Measurements from ENCODE around the gene DNAH7.

Gene DNAH7

DNA sequence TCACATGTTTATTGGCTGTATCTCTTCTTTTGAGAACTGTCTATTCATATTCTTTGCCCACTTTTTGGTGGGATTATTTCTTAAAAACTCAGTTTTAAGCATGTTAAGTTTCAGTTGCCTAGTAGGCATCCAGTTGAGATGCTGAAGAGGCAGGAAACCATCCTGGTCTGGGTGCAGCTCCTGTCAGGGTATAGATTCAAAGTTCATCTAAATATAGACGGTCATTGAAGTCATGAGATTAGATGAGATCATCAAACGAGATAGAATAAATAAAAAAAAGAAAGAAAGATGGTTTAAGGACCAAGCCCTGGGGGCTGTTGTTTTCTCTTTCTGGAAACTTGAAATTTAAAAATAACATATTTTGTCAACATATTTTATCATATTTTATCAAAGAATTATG lies 9.2 kb upstream of the DNAH7 start:
- no peak overlapping the region for H3K27ac ChIP-seq
- no peak for TF ChIP-seq ZFX (IDR thresholded peaks at IDR 0.05; ENCODE audit: borderline replicate concordance)
- TF ChIP-seq, protein P1, sequence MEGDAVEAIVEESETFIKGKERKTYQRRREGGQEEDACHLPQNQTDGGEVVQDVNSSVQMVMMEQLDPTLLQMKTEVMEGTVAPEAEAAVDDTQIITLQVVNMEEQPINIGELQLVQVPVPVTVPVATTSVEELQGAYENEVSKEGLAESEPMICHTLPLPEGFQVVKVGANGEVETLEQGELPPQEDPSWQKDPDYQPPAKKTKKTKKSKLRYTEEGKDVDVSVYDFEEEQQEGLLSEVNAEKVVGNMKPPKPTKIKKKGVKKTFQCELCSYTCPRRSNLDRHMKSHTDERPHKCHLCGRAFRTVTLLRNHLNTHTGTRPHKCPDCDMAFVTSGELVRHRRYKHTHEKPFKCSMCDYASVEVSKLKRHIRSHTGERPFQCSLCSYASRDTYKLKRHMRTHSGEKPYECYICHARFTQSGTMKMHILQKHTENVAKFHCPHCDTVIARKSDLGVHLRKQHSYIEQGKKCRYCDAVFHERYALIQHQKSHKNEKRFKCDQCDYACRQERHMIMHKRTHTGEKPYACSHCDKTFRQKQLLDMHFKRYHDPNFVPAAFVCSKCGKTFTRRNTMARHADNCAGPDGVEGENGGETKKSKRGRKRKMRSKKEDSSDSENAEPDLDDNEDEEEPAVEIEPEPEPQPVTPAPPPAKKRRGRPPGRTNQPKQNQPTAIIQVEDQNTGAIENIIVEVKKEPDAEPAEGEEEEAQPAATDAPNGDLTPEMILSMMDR (IDR thresholded peaks at IDR 0.05), result no peak

DNA sequence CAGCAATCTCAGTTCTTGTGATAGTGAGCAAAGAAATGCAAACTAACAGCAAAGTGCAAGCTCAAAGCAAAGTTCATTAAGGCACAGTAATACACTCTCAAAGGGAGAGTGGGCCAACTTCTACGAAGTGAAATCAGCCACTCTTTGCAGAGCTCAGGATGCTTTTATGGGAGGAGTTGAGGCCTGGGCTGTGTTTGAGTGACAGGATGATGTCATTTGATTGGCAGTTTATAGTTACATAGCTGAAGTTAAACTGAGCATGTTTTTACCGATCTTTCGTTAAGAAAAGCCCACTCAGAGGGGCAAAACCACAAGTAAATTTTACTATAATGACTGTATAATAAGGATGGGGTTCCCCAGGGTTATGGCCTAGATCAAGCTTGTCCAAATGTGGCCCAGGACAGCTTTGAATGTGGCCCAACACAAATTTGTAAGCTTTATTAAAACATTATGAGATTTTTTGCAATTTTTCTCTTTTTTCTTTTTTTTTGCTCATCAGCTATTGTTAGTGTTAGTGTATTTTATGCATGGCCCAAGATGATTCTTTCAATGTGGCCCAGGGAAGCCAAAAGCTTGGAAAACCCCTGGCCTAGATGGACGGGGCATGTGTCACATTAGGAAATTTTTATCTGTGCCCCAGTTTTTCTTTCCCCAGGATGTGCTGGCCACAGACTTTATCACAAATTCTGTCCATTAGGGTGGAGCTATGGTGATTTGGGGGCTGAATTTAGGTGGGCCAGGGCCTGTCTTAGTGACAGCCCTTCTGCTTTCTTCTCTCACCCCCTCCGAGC lies 8.3 kb upstream of the DNAH7 start:
- no peak overlapping the region for H3K27ac ChIP-seq
- no peak for TF ChIP-seq ZFX (IDR thresholded peaks at IDR 0.05; ENCODE audit: borderline replicate concordance)
- TF ChIP-seq, protein P1 (IDR thresholded peaks at IDR 0.05), result no peak

DNA sequence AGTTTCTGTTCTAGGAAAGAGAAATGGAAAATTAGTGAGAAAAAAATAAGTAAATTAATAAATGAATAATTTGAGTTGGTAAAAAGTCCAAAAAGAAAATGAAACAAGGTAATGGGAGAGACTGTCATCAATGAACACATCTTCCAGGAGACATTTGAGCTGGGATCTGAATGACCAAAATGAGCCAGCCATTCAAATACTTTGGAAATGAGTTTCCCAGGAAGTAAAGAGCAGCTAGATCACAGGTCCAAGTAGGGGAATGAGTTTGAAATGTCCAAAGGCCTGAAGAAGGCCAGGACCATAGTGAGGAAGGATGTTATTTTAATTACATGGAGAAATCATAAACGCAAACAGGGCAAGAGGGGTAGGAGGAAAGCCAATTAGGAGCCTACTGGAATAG lies 6.6 kb upstream of the DNAH7 start:
- TF ChIP-seq ZFX (IDR thresholded peaks at IDR 0.05; ENCODE audit: borderline replicate concordance), result no peak
- TF ChIP-seq, protein P1 (IDR thresholded peaks at IDR 0.05), result no peak
- no peak overlapping the region for H3K27ac ChIP-seq

DNA sequence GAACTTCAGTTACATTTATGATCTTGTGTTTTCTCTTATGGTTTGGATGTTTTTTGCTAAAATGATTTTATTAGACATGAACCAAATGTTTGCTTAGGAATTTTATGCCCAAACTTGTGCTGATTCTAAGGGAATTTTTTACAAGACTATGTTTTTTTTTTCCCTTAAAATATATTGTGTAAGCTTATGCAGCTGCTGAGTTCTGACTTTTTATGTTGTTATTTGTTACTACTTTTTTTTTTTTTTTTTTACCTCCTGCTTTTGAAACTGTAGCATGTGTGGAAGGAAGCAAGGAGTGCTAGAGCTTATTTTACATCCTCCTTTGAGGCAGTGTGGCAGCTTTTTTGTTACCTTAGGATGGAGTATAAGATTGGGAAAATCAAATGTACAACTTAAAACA lies 6.0 kb upstream of the DNAH7 start:
- TF ChIP-seq, protein P1 (IDR thresholded peaks at IDR 0.05), result no peak
- TF ChIP-seq ZFX (IDR thresholded peaks at IDR 0.05; ENCODE audit: borderline replicate concordance), result no peak
- H3K27ac ChIP-seq, result no peak overlapping the region

DNA sequence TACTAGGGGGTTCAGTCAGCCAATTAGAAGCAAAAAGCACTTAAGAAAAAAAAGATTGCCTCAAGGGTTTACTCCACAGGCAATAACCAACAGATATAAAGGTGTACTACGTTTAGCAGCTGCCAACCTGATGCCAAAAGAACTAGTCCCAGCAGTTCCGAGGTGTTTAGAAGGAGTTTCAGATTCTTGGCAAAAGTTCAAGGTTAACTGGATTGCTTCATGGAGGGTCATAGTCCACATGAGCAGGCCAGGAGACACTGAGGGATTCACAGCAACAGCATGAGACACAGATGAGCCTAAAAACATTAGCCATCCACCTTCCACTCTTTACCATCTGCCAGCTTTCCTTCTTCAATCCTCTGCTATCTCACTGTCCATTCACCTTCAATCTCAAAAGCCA lies 4.9 kb upstream of the DNAH7 start:
- TF ChIP-seq, protein P1 (IDR thresholded peaks at IDR 0.05), result no peak
- TF ChIP-seq ZFX (IDR thresholded peaks at IDR 0.05; ENCODE audit: borderline replicate concordance), result no peak
- H3K27ac ChIP-seq, result no peak overlapping the region

DNA sequence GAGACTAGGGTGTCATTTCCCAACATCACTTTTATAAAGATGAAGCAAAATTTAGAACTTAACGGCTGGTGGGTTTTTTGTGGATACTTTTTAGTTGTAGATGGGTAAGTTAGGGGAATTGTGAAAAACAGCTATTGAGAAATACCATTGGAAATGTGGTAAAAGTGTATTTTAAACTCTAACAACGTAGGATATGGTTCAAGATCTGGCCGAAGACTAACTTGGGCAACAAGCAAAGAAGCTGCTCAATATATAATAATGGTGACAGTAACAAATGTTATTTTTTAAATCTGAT lies 1.6 kb downstream of the DNAH7 start:
- TF ChIP-seq, protein P1 (IDR thresholded peaks at IDR 0.05), result peak; percentile 39
- no peak for TF ChIP-seq ZFX (IDR thresholded peaks at IDR 0.05; ENCODE audit: borderline replicate concordance)
- H3K27ac ChIP-seq, result no peak overlapping the region

DNA sequence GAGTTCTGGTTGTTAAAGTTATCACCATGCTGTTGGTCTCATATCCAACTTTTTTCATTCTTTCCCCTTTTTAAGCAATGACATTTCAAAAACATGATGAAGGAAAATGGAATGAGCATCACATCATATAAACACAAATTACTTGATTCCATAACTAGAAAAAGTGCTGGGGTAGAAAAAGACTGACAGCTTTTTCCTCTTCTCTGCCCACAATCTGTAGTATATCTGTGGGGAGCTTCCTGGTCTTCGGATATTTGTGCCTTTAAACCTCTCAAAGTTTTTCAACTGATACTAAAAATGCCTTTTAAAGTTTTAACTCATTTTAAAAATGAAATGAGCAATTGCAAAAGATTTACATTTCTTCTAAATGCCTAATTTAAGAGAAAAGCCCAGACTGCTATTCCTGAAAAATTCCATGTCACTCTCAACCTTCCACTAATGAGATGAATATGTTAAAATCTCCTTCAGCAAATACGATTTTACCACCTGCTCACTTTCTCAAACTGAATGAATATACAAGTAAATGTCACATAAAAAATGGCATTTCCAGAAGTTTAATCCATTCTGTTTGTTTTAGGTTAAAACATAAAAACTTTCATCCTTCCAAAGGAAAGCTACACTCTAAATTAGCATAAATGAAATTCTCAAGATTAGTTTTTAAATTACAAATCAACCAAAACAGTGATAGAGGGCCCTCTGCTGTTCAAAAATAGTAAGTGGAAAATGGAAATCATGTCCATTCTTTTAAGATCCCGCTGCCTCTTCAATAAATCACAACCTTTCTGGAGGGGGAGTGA lies 2.1 kb downstream of the DNAH7 start:
- H3K27ac ChIP-seq, result no peak overlapping the region
- TF ChIP-seq, protein P1 (IDR thresholded peaks at IDR 0.05), result peak; percentile 84
- TF ChIP-seq ZFX (IDR thresholded peaks at IDR 0.05; ENCODE audit: borderline replicate concordance), result no peak
